NCI-H1417 treated with DMSO at 0.1 percent for 48 hours (cell line): ENCODE results near the gene RIC1.
"Not testable (repeated sequence)": the region's sequence is repeated elsewhere in the genome, so short reads cannot be mapped to it uniquely, and the experiment has no call there.

Experiments
- DNase-seq: peaks from one replicate; lab custom pipeline; 2025; lab: John Stamatoyannopoulos, UW

The RIC1 gene

GRCh38 chr9:5667391-5667790 is 38.5 kb downstream of the RIC1 start:
- DNase-seq: no peak

DNA sequence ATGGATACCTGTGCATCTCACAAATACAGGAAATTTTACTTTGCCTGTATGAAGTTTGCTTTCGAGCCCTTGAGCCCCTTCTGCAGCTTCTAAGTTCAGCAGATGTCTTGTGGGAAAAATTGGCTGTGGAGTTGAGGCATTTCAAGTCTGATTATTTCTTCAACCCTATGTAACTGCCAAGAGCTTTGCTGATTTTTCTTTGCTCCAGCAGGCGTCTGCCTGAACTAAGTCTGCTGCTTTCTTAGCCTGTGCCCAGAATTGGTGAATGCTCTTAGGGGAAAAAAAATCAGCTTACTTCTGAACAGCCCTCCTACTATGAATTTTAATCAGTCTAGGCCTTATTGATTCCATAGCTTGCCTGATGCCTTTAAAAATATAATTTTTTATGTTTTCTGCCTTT is 41.2 kb downstream of the RIC1 start:
- no peak for DNase-seq

DNA sequence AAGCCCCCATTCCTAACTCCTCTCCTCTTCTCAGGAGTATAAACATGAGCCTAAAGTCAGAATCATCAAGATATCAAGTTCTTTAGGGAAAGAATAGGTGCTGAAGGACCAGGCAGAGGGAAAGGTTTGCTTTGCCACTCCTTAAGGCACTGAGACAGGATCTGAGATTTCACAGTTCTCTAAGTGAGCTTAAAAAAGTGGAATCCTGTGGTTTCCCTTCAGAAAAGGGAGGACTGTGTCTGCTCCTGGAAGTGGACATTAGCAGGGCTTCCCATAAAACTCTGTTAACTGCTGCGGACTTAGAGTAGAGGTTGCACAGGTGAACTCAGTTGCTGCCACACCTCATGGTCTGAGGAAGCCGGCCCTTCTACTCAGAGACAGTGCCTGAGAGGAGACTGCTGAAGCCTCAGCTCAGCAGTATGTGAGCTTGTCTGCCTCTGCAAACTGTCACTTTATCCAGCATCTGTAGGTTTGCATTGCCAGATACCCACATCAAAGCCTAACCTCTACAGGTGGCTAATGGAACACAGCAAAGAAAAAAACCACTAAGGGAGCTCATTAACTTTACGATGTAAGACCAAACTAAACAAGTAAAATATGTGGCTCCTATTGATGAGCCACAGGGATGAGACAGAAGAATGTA is 42.9 kb downstream of the RIC1 start:
- no peak for DNase-seq

GRCh38 chr9:5675046-5675445 is 46.1 kb downstream of the RIC1 start:
- not testable (repeated sequence) for DNase-seq

DNA sequence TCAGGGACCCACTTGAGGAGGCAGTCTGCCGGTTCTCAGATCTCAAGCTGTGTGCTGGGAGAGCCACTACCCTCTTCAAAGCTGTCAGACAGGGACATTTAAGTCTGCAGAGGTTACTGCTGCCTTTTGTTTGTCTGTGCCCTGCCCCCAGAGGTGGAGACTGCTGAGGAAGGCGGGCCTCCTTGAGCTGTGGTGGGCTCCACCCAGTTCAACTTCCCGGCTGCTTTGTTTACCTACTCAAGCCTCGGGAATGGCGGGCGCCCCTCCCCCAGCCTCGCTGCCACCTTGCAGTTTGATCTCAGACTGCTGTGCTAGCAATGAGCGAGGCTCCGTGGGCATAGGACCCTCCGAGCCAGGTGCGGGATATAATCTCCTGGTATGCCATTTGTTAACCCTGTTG is 54.7 kb downstream of the RIC1 start:
- DNase-seq: not testable (repeated sequence)

DNA sequence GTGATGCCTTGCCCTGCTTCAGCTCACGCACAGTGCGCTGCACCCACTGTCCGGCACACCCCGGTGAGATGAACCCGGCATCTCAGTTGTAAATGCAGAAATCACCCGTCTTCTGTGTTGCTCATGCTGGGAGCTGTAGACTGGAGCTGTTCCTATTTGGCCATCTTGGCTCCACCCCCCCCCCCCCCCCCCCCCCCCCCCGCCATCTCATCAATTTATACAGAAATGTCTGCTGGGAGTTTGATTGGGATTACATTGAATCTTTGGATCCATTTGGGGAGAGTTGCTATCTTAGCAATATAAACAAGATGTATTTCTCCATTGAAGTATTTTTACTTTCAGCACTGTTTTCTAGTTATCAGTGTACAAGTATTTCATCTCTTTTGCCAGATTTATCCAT is 55.2 kb downstream of the RIC1 start:
- no peak for DNase-seq

GRCh38 chr9:5688109-5688508 is 59.2 kb downstream of the RIC1 start:
- no peak for DNase-seq

DNA sequence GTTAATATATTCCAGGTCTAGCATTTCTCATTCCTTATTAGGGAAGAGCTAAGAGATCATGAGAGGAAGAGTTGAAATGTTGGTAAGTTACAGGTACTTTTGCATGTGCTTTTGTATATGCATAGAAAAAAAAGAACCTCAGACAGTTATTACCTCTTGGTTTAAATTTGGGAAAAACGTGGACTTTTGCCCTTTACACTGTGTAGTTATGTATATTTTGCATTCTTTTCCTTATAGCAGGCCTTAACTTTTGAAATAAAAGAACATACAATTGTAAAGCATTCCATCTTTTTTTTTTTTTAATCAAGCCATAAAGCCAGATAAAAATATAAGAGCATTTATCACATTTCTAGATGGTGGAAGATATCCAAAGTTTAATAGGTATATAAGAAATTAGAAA is 61.4 kb downstream of the RIC1 start:
- no peak for DNase-seq

DNA sequence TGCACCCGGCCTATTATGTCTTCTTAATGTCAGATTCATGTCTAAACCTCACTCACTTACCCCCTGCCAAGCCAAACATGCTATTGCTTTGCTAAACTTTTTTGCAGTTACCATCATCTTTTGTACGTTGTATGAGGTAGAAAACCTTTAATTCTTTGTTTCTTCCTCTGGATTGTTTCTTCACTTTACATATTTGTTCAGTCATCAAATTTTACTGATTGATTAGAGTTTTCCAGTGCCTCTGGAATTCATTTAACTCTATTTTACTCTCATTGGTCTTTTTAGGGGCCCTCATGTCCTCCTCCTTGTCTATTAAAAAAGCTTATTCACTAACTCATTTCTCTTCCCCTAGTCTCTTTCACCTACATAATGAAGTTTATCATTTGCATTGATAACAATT is 67.0 kb downstream of the RIC1 start:
- DNase-seq: no peak

- no peak for DNase-seq
Measured at GRCh38 chr9:5696884-5697283, 68.0 kb downstream of the RIC1 start.

DNA sequence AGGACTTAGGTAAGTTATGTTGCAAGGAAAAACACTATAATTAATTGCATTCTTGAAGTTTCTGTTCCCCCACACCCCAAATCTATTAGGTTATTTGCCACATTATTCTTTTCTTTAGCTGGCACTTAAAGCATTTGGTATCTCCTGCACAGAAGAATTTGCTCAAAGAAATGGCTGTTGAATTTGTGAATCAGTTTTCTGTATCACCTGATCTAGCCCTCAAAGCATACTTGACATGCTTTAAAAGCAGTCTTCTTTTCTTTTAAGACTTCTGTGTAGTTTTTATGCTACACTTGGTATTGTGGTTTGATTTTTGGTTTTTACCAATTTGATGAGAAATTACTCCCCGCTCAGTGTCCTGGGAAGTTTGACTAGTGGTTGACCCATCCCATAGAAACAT is 69.1 kb downstream of the RIC1 start:
- no peak for DNase-seq

DNA sequence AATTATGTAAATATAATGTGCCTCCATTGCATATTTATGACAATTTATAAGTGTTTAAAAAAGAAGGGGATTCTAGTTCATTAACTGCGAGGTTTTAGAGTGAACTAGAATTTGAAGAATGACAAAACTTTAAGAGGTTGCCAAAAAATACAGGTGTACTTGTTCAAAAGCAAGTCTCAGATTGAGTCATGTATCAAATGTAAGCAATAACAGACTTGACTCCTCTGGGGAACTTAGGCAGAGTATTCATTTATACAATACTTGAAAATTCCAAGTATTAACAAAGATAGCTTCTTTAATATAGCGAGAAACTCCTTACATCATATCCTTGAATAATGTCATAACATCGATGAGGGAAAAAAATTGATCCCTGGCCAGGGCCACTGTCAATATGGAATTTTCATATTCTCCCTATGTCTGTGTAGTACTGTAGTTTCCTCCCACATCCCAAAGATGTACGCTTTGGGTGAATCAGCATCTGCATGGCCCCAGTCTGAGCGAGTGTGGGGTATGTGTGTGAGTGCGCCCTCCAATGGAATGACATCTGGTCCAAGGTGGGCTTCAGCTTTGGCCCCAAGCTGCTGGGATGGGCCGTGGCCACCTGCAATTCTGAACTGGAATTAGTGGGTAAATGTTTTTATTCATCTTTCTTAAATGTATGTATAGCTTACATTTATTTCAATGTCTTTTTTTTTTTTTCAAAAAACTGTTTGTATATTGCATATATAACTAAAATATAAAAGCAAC is 70.1 kb downstream of the RIC1 start:
- DNase-seq: no peak

DNA sequence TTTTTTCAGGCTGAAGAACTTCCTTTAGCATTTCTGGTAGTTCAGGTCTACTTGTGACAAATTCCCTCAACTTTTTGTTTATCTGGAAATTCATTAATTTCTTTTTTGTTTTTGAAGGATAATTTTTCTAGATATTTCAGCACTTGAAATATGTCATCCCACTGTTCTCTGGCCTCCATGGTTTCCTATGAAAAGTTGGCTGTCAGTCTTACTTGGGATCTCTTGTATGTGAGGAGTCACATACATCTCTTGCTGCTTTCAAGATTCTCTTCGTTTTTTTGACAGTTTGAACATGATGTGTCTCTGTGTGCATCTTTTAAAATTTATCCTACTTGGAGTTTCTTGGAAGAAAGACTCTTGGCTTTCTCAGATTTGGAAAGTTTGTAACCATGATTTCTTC is 79.5 kb downstream of the RIC1 start:
- DNase-seq: no peak

DNA sequence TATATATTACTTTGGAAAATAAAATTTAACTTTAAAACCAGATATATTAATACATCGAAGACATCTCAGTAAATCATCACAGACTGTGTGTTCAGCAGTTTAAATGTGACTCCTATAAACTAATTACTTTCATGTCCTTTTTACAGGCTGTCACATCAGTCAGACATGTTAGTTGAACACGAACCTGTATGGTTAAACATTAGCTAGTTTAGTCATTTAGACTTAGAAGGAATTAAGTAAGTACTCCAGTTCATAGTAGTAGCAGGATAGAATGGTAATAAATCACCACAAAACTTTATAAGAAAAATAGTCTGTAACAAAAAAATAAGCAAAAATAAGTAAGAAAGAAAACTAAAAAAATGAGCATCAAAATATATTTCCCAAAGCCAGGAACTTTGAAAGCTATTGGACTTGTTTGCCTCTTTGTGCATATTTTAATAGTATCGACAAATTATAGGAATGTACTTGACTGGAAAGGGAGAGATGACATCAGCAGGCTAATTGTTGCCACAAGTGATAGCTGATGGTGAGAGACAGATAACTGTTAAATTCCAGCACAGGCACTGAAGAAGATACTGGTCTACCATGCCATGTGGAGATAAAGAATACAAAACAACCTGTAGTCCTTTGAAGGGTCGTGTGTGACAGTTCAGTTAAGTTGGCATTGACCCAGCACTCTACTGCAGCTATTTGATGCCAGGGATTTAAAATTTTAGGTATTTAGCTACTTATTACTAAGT is 83.9 kb downstream of the RIC1 start:
- no peak for DNase-seq

DNA sequence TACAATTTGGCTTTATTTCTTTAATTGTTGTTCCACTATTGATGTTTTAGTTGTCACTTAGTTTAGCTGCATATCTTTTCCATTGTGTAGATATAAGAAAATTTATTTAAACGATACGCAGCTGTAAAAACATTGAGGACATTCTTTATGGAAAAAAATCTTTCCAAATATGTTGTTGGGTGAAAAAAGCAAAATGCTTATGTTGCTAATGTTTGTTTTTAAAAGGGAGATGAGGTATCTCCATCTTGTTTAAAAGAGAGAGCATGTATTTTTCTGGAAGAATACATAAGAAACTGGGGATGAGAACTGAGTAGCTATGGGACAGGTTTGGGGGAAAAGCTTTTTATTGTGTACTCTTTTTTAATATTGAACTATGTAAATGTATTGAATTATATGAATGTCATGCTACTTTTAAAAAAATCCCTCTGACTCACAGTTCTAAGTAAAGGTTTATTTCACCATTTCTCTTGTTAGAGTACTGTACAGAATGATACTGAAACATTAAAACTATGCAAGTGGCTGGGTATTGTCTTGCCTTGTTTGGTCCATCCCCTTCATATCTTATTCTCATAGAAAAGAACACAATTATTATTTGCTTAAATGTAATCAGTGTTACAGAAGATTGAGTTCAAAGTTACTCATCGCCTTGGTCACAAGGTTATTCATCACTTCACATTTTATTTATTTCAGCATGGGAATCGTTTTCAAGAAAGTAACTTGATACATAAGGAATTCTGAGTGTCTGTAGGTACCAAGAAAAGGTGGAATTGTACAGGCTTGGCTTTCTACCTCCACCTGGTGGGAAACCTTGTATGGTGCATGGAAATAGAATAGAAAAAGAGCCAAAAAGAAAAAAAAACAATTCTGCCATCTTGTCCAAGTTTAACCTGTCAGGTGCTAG is 85.8 kb downstream of the RIC1 start:
- DNase-seq: no peak

GRCh38 chr9:5715548-5716127 is 86.7 kb downstream of the RIC1 start:
- DNase-seq: no peak

DNA sequence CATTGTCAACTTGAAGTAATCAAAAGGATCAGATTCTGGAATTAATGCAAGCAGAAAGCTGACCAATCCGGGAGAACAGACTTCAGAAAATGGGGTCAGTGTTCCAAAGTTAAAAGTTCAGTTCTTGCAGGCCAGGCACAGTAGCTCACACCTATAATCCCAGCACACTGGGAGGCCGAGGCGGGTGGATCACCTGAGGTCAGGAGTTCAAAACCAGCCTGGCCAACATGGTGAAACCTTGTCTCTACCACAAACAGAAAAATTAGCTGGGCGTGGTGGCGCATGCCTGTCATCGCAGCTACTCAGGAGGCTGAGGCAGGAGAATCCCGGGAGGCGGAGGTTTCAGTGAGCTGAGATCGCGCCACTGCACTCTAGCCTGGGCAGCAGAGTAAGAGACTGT is 88.5 kb downstream of the RIC1 start:
- not testable (repeated sequence) for DNase-seq

DNA sequence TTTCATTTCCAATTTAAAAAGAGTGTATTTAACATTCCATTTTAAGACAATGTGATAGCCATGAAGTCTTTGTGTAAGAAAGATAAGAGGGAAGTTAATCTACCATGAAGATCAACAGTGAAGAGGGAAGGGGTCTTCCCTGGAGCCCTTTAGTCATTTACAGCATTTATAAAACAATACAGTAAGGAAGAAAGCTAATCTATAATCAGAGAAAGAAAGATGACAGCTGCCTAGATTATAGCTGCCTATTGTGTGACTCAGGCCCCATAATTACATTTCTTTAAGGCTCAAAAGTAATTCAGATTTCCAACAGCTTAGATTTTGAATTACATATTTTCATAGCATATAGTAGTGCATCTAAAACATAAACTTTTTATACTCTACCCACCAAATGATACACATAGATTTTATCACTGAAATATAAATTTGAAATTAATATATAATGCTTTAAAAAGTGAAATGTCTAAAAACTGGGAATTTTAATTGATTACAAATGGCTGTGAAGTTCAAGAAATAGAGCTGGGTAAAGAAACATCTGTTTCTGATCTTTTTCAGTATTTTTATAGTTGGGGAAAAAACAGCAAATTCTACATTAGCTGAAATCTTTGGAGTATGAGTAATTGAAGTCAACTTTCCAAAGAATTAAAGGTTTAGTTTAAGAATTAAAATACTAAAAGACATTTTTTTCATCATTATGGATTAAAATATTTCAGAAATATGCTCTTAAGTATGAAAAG is 89.6 kb downstream of the RIC1 start:
- no peak for DNase-seq

- no peak for DNase-seq
Measured at GRCh38 chr9:5719100-5719926, 90.4 kb downstream of the RIC1 start.

DNA sequence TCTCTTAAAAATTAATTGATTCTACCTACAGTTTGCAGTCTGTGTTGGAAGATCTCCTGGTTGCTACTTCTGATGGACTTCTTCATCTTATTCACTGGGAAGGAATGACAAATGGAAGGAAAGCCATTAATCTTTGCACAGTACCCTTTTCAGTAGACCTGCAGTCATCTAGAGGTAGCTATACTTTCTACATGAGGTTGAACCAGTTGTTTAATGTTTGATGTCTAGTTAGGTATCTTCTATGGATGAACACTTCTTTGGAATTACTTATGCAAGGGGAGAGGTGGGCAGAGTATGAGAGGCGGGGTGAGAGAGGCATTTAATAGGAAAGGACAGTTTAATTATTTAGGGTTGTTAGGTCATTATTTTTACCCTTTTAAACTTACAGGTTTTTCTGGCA is 91.2 kb downstream of the RIC1 start:
- DNase-seq: no peak
